MCF 10A (cell line): ENCODE measurements around the gene KCMF1. TPM values are rescaled to one million over a fixed set of nuclear protein-coding genes. Genes with fewer than 3 reads are reported as not detected.
A peak's percentile ranks its signal among the peaks of the same experiment; 100 is the strongest.

Experiments
- BruUV-seq: library from RNA; stranded (reverse); fragments of 400-500 nt; replicated peaks from 2 replicates; lab custom pipeline; 2021; lab: Mats Ljungman, UMichigan
- CTCF ChIA-PET: fragments of 300-600 bp; sonication (Branson Sonifier 250); formaldehyde crosslinking; extraction: SDS; loops from one replicate; lab custom pipeline; 2021; ENCODE audit warnings: antibody characterized with exemption, inconsistent platforms; lab: Yijun Ruan, JAX
- POLR2A ChIA-PET: fragments of 300-600, 350-650 bp; sonication (Branson Sonifier 250); formaldehyde crosslinking; extraction: SDS; loops from one replicate; lab custom pipeline; 2020; ENCODE audit warnings: antibody characterized with exemption, inconsistent platforms; lab: Yijun Ruan, JAX
- DNase-seq: peaks from one replicate; pipeline ENCODE4 v3.0.0-alpha.2; 2018; ENCODE audit not compliant: unreplicated experiment
- H3K27ac Mint-ChIP-seq: one replicate; pipeline ENCODE4 v1.8.0; 2022; ENCODE audit warnings: mild to moderate bottlenecking, low read depth, mixed read lengths; ENCODE audit not compliant: unreplicated experiment
- H3K27me3 Mint-ChIP-seq: one replicate; pipeline ENCODE4 v1.8.0; 2022; ENCODE audit warnings: mixed read lengths; ENCODE audit not compliant: insufficient read depth, unreplicated experiment
- H3K36me3 Mint-ChIP-seq: one replicate; pipeline ENCODE4 v1.8.0; 2022; ENCODE audit warnings: mild to moderate bottlenecking, moderate library complexity, mixed read lengths; ENCODE audit not compliant: insufficient read depth, unreplicated experiment
- H3K4me1 Mint-ChIP-seq: one replicate; pipeline ENCODE4 v1.8.0; 2022; ENCODE audit warnings: mixed read lengths; ENCODE audit not compliant: insufficient read depth, unreplicated experiment
- H3K4me3 Mint-ChIP-seq: one replicate; pipeline ENCODE4 v1.8.0; 2022; ENCODE audit warnings: mild to moderate bottlenecking, moderate library complexity, mixed read lengths; ENCODE audit not compliant: unreplicated experiment
- H3K9me3 Mint-ChIP-seq: one replicate; pipeline ENCODE4 v1.8.0; 2022; ENCODE audit warnings: mixed read lengths; ENCODE audit not compliant: unreplicated experiment
- intact Hi-C: fragments of 100-400 bp; cut with micrococcal nuclease; formaldehyde crosslinking; loops from 2 replicates; pipeline ENCODE4 v1.14.1; 2022
- total RNA-seq: library from RNA; stranded (reverse); gene quantifications from 2 replicates; pipeline ENCODE4 v1.2.3, GENCODE V29; 2022
- TF ChIP-seq, protein P1 (sequence below): fragments of 200-600 bp; IDR thresholded peaks from one replicate; pipeline ENCODE4 v1.8.0; 2022; ENCODE audit warnings: antibody characterized with exemption, mild to moderate bottlenecking; ENCODE audit not compliant: unreplicated experiment

KCMF1 gene
- total RNA-seq, 1 experiment from 2014 or later, result 170 TPM

DNA sequence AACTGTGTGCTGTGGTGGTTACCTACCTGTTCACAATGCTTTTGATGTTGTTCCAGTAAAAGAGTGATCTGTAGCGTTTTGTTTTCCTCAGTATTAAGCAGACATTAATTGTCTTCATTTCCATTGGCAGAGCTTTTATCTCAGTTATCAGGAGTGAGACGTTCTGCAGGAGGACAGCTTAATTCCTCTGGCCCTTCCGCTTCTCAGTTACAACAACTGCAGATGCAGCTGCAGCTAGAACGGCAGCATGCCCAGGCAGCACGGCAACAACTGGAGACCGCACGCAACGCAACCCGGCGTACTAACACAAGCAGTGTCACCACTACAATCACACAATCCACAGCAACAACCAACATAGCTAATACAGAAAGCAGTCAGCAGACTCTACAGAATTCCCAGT lies 78.3 kb downstream of the KCMF1 start:
- POLR2A ChIA-PET, result interaction anchor here (0.8 kb wide), 1 partner anchor 1349 kb away, joined by 3 read pairs; no protein-coding TSS in a partner anchor

DNA sequence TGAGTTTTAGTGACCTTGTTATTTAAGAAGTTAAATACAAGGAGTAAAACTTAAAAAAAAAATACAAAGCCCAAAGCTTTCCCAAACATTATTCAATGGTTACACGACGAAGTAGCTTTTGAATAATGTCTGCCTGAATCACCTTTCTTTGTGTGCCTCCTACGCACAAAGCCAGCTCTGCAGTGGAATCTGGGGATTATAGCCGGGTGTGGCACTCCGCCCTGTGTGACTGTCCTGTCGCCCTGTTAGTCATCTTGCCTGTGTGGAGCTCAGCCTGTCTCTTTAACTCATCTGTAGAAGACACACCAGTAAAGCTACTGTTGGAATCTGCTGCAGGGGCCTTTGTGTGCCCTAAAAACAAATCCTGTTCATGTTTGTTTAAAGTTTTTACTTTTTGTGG lies 82.8 kb downstream of the KCMF1 start:
- Mint-ChIP-seq H3K4me3 (peak overlapping the region; percentile 6), H3K27me3 (no peaks in the 10 kb centered on the region), H3K27ac (peak overlapping the region; percentile 68), H3K36me3 (peaks cover 71% of the 10 kb centered on the region), H3K9me3 (no peaks in the 10 kb centered on the region), H3K4me1 (peaks cover 25% of the 10 kb centered on the region)
- DNase-seq, result peak; percentile 66
- no TSS peak for BruUV-seq
- intact Hi-C loops, result no loop called here
- ChIA-PET POLR2A (interaction anchor here (0.6 to 3.0 kb wide), 13 partner anchors 9 to 595 kb away, joined by 3 to 12 read pairs (median 3); partner anchors contain the start of genes SUCLG1, TGOLN2 and TRABD2A), CTCF (interaction anchor here (0.6 to 4.1 kb wide), 13 partner anchors 13 to 702 kb away, joined by 3 to 32 read pairs (median 5); no protein-coding TSS in a partner anchor)
- TF ChIP-seq, protein P1, sequence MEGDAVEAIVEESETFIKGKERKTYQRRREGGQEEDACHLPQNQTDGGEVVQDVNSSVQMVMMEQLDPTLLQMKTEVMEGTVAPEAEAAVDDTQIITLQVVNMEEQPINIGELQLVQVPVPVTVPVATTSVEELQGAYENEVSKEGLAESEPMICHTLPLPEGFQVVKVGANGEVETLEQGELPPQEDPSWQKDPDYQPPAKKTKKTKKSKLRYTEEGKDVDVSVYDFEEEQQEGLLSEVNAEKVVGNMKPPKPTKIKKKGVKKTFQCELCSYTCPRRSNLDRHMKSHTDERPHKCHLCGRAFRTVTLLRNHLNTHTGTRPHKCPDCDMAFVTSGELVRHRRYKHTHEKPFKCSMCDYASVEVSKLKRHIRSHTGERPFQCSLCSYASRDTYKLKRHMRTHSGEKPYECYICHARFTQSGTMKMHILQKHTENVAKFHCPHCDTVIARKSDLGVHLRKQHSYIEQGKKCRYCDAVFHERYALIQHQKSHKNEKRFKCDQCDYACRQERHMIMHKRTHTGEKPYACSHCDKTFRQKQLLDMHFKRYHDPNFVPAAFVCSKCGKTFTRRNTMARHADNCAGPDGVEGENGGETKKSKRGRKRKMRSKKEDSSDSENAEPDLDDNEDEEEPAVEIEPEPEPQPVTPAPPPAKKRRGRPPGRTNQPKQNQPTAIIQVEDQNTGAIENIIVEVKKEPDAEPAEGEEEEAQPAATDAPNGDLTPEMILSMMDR, result no peak

More for the DNA sequence above, 78.3 kb downstream of the KCMF1 start:
- H3K36me3 Mint-ChIP-seq, result peaks cover 82% of the 10 kb centered on the region
- peaks cover 18% of the 10 kb centered on the region for H3K4me1 Mint-ChIP-seq
- intact Hi-C loops, result no loop called here
- BruUV-seq, result no TSS peak
- H3K27ac Mint-ChIP-seq, result no peak overlapping the region
- CTCF ChIA-PET, result interaction anchor here (0.5 to 1.4 kb wide), 4 partner anchors 17 to 251 kb away, joined by 3 to 7 read pairs (median 6); no protein-coding TSS in a partner anchor
- H3K4me3 Mint-ChIP-seq, result no peak overlapping the region
- DNase-seq, result no peak
- no peaks in the 10 kb centered on the region for H3K27me3 Mint-ChIP-seq
- H3K9me3 Mint-ChIP-seq, result no peaks in the 10 kb centered on the region
- TF ChIP-seq, protein P1, result no peak

DNA sequence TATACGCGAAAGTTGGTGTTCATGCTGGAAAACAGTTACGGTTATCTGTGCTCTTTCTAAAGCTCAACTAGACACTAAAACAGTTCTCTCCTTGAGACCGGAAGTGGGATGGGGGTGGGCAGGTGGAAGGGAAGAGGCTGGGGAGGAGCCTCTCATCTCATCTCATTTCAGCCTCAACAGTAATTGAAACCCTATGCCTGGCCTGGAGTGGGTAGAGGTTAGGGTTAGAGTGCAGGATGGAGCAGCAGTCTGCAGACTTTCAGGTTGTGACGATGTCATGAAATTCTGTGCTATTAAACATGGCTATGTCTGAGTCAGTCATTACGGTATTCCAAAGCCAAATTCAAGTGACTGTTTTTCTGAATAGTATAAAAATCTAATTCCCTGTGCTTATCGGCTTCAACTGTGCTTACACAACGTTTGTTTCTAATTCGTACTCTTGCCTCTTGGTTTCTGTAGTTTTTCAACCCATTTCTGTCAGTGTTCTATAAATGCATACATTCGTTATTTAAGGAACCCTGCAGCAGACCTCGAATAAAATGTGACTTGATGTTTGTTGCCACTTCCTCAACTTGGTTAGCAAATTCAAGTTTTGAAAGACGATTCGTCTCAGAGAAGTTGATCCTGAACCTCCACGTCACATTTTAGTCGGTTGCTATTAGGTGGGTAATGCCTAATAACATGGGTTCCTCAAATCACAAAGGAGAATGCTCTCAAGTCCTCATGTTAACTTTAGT lies 86.4 kb downstream of the KCMF1 start:
- ChIA-PET CTCF (interaction anchor here (0.6 to 4.1 kb wide), 4 partner anchors 10 to 334 kb away, joined by 3 to 32 read pairs (median 3); no protein-coding TSS in a partner anchor), POLR2A (no interaction called here)
- peaks cover 25% of the 10 kb centered on the region for H3K4me1 Mint-ChIP-seq
- TF ChIP-seq, protein P1, result no peak
- H3K4me3 Mint-ChIP-seq, result no peak overlapping the region
- no peak overlapping the region for H3K27ac Mint-ChIP-seq
- BruUV-seq, result no TSS peak
- H3K27me3 Mint-ChIP-seq, result no peaks in the 10 kb centered on the region
- H3K36me3 Mint-ChIP-seq, result peaks cover 60% of the 10 kb centered on the region
- no peaks in the 10 kb centered on the region for H3K9me3 Mint-ChIP-seq
- intact Hi-C loops, result no loop called here
- DNase-seq, result no peak

DNA sequence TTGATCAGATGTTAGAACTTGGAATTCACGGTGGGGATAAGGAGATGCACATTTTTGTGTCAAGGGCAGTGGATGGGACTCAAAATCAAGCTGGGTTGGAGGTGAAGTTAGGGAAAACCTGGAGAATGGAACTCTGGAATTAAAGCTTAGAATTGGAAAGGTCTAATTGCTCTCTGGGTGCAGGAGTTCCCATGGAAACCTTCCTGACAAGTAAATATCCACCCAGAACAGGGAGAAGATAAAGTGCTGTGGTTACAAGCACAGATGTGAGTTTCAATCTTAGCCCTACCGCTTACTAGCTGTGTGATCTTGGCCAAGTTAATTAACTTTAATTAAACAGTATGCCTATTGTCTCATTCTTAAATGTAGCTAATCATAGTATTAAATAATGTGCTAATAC lies 90.9 kb downstream of the KCMF1 start:
- no peak for DNase-seq
- Mint-ChIP-seq H3K36me3 (peaks cover 20% of the 10 kb centered on the region), H3K27ac (no peak overlapping the region), H3K9me3 (no peaks in the 10 kb centered on the region), H3K27me3 (peaks cover 11% of the 10 kb centered on the region), H3K4me1 (peaks cover 2% of the 10 kb centered on the region), H3K4me3 (no peak overlapping the region)
- ChIA-PET CTCF (interaction anchor here (1.4 to 9.7 kb wide), 4 partner anchors 136 to 237 kb away, joined by 3 to 295 read pairs (median 26); no protein-coding TSS in a partner anchor), POLR2A (interaction anchor here (1.3 to 1.7 kb wide), 3 partner anchors 14 to 238 kb away, joined by 3 to 6 read pairs (median 5); no protein-coding TSS in a partner anchor)
- TF ChIP-seq, protein P1, result no peak
- BruUV-seq, result no TSS peak
- intact Hi-C loops, result no loop called here
